HG03520 (cell line): ENCODE measurements around the gene POLR3B.

Experiments
- ATAC-seq: cut with Tn5 transposase; IDR thresholded peaks from one replicate; pipeline ENCODE4 v1.9.1; 2021; ENCODE audit warnings: mild to moderate bottlenecking, moderate library complexity; ENCODE audit not compliant: unreplicated experiment

Gene POLR3B

GRCh38 chr12:106522708-106523107 lies 165.2 kb downstream of the POLR3B start:
- no peak for ATAC-seq

GRCh38 chr12:106527356-106527755 lies 169.8 kb downstream of the POLR3B start:
- no peak for ATAC-seq

GRCh38 chr12:106541201-106541600 lies 183.7 kb downstream of the POLR3B start:
- no peak for ATAC-seq

- no peak for ATAC-seq
Observed at GRCh38 chr12:106551410-106551809, 193.9 kb downstream of the POLR3B start.

GRCh38 chr12:106552228-106552627 lies 194.7 kb downstream of the POLR3B start:
- ATAC-seq, result no peak
